Fibroblast of skin of back (primary cell): ENCODE measurements around the gene NFIB. TPM values are rescaled to one million over a fixed set of nuclear protein-coding genes. Genes with fewer than 3 reads are reported as not detected.

Experiments
- DNase-seq: peaks from one replicate; pipeline ENCODE4 v3.0.0-alpha.2; 2013
- polyA plus RNA-seq, 2 experiments: library from polyadenylated mRNA; unstranded; fragments of 120-200 nt; gene quantifications; one replicate each; pipeline ENCODE4 v1.2.1, GENCODE V29; 2013; ENCODE audit not compliant: insufficient read length in 2 of 2

NFIB gene
- polyA plus RNA-seq (2013, experiment 1 of 2; ENCODE audit: insufficient read length): 1.4 TPM
- 1.3 TPM for polyA plus RNA-seq (2013, experiment 2 of 2; ENCODE audit: insufficient read length)

GRCh38 chr9:14313951-14314423 lies at the start of gene NFIB:
NFIB (minus strand) TSS chr9:14314141; CDS start chr9:14313511, 630 bp downstream.
- peak; percentile 33 for DNase-seq

GRCh38 chr9:14362175-14362574 lies 48.2 kb upstream of the NFIB start:
- peak; percentile 67 for DNase-seq

- DNase-seq: no peak
Measured at GRCh38 chr9:14361074-14361473, 47.1 kb upstream of the NFIB start.

GRCh38 chr9:14358523-14358922 lies 44.6 kb upstream of the NFIB start:
- DNase-seq: no peak

GRCh38 chr9:14356351-14357265 lies 42.7 kb upstream of the NFIB start:
- no peak for DNase-seq

GRCh38 chr9:14354201-14354600 lies 40.3 kb upstream of the NFIB start:
- no peak for DNase-seq

- peak; percentile 67 for DNase-seq
Measured at GRCh38 chr9:14353222-14354056, 39.5 kb upstream of the NFIB start.

- DNase-seq: no peak
Measured at GRCh38 chr9:14352503-14352902, 38.6 kb upstream of the NFIB start.

- DNase-seq: no peak
Measured at GRCh38 chr9:14351221-14351836, 37.4 kb upstream of the NFIB start.

- DNase-seq: no peak
Measured at GRCh38 chr9:14350754-14351153, 36.8 kb upstream of the NFIB start.

GRCh38 chr9:14350349-14350728 lies 36.4 kb upstream of the NFIB start:
- no peak for DNase-seq

- DNase-seq: no peak
Measured at GRCh38 chr9:14349447-14350348, 35.8 kb upstream of the NFIB start.

- no peak for DNase-seq
Measured at GRCh38 chr9:14349146-14349446, 35.2 kb upstream of the NFIB start.

GRCh38 chr9:14348373-14349145 lies 34.6 kb upstream of the NFIB start:
- DNase-seq: no peak

GRCh38 chr9:14348123-14348372 lies 34.1 kb upstream of the NFIB start:
- no peak for DNase-seq

- no peak for DNase-seq
Measured at GRCh38 chr9:14347406-14348122, 33.6 kb upstream of the NFIB start.

- no peak for DNase-seq
Measured at GRCh38 chr9:14346811-14347405, 33.0 kb upstream of the NFIB start.

GRCh38 chr9:14346231-14346791 lies 32.4 kb upstream of the NFIB start:
- DNase-seq: no peak

GRCh38 chr9:14345354-14346230 lies 31.7 kb upstream of the NFIB start:
- no peak for DNase-seq
